NCI-H1930 (cell line): ENCODE results near the gene TSFM.
"Not testable (repeated sequence)": the region's sequence is repeated elsewhere in the genome, so short reads cannot be mapped to it uniquely, and the experiment has no call there.

Experiments used
- DNase-seq, 2 experiments: peaks; one replicate each; lab custom pipeline; 2025; lab: John Stamatoyannopoulos, UW

TSFM gene

GRCh38 chr12:57763881-57764661 lies 18.5 kb upstream of the TSFM start:
- no peak for DNase-seq

DNA sequence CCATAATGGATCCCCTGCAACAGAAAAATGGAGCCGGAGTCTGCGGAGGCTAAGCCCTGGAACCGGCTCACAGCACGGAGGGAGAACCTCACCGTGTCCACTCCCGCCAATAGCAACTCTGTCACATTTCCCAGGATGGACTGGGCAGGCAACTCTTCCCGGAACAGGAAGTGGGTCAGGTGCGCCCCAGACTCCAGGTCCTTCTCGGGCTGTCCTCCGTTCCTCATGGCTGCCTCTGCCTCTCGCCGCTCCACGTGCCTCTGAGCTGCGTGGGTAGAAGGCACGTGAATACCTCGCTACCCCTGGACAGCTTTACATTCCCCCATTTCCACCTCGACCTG lies 18.0 kb upstream of the TSFM start:
- no peak for DNase-seq

- DNase-seq = no peak
These were observed 17.4 kb upstream of the TSFM start for GRCh38 chr12:57765003-57765697.

DNA sequence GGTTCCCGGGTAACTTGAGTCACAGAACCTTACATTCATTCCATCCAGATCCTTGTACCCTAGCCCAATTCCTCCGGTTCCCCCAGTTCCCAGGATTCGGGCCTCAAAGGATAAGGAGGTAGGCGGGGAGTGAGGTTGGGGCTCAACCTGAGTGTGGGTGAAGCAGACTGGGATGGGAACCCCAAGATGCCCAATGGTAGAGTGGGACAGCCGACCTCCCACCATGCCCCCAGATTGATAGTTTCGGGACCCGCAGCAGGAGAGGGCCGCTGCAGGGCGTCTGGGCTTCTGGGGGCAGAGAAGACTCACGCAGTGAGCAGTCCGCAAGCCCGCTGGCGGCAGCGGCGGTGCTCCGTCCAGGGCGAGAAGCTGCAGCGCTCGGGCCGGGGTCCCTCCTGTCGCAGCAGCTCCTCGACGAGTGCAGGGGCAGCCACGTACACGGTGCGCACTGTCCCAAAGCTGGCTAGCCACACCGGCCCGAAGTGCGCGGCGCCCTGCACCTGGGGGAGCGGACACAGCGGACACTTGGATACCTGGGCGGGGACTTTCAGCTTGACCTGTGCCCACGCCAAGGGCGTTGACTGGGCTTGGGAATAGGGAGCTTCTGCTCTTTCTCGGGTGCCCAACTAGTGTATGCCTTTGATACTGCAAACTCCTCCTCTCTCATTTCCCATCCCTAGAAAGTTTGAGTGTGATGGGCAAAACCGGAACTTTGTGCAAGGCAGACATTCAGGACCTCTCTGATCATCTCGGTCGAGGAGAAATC lies 16.7 kb upstream of the TSFM start:
- DNase-seq = no peak

- DNase-seq = no peak
These were observed 15.9 kb upstream of the TSFM start, which contains the start of gene CYP27B1 for GRCh38 chr12:57766464-57767304. Gene CYP27B1, minus strand, starts transcription at chr12:57767078. Its CDS starts 37 bp downstream, at chr12:57767041.

GRCh38 chr12:57767305-57767698 lies 15.3 kb upstream of the TSFM start:
- DNase-seq = no peak

DNA sequence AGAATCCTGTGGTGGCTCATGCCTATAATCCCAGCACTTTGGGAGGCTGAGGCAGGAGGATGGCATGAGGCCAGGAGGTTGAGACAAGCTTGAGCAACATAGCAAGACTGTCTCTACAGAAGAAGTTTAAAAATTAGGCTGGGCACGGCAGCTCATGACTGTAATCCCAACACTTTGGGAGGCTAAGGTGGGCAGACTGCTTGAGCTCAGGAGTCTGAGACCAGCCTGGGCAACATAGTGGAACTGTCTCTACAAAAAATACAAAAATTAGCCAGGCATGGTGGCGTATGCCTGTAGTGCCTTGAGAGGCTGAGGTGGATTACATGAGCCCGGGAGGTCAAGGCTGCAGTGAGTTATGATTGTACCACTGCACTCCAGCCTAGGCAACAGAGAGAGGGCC lies 14.7 kb upstream of the TSFM start:
- no peak for DNase-seq

DNA sequence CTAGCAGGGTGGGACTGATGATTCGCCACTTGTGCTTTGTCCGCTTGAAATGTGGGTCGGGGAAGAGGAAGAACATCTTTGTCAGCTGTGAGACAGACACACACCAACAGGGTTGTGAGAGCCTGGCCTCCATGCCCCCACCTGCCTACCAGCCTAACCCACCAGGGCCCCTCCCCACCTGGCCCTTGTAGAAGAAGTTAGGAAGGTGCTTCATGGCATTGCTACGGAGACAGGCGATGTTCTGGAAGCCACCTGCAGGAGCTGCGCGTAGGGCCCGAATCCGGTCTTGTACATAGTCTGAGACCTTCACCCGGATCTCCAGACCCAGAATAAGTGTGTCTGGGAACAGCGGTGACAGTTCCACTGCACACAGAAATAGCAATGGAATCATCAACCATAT lies 13.0 kb upstream of the TSFM start:
- DNase-seq = no peak

- no peak for DNase-seq
These were observed 11.9 kb upstream of the TSFM start for GRCh38 chr12:57770734-57771133.

- peak; percentile 69 to 81 for DNase-seq
These were observed 11.2 kb upstream of the TSFM start for GRCh38 chr12:57771236-57771872.

- DNase-seq = peak; percentile 92 to 94
These were observed 10.6 kb upstream of the TSFM start, which contains the start of gene METTL1 for GRCh38 chr12:57771873-57772428. Gene METTL1, minus strand, starts transcription at chr12:57772105. Its CDS starts 22 bp downstream, at chr12:57772083.

DNA sequence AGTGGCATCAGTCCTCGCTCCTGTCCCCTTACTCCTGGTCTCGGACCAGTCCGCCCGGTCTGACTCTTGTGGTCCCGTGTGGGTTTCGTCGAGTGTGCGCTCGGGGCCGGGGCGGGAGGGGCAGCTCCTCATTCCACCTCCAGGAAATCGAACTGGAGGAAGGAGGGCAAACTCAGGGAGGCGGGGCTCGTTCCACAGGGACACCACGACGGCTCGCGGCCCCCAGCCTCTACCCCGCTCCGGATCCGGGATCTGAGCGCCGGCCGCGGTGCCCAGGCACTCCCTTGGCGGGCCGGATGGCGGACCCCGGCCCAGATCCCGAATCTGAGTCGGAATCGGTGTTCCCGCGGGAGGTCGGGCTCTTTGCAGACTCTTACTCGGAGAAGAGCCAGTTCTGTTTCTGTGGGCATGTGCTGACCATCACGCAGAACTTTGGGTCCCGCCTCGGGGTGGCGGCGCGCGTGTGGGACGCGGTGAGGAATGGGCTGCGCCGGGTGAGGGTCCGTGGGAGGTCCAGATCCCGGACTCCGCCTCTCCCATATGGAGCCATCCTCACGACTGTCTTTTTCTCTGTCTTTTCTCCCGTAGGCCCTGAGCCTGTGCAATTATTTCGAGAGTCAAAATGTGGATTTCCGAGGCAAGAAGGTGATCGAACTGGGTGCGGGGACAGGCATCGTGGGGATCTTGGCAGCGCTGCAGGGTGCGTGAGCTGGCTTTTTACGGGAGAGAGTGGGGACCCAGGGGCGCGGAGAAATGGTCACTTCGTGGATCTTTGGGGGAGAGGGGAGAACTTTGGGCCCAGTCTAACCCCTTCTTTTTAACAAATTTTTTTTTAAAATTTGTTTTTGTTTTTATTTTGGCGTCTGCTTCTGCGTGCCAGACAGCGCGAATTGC lies 9.9 kb upstream of the TSFM start, which contains the start of gene EEF1AKMT3:
Gene EEF1AKMT3, plus strand, starts transcription at position 186 of the 894 bp plus-strand sequence. Its CDS starts 111 bp downstream, at position 297.
- DNase-seq = peak; percentile 46

DNA sequence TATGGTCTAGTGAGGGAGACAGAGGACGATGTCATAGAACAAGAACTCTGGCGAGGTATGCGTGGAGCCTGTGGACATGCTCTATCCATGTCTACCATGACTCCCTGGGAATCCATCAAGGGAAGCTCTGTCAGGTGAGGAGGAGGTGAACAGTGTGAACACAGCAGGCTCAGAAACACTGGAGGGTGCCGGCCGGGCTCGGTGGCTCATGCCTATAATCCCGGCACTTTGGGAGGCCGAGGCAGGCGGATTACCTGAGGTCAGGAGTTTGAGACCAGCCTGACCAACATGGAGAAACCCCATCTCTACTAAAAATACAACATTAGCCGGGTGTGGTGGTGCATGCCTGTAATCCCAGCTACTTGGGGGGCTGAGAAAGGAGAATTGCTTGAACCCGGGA lies 8.0 kb upstream of the TSFM start:
- not testable (repeated sequence) for DNase-seq

DNA sequence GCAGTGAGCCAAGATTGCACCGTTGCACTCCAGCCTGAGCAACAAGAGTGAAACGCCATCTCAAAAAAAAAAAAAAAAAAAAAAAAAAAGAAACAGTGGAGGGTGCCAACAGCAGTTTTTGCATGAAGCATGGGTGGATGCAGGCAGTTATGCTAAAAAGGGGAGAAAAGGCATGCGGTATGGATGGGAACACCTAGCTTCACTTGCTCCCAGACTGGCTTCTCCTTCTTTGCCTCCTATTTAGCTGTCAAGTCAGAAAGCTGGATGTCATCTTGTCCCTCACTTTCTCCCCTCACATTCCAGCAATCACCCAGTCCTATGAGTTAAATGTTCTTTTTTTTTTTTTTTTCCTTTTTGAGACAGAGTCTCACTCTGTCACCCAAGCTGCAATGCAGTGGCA lies 7.5 kb upstream of the TSFM start:
- no peak for DNase-seq

DNA sequence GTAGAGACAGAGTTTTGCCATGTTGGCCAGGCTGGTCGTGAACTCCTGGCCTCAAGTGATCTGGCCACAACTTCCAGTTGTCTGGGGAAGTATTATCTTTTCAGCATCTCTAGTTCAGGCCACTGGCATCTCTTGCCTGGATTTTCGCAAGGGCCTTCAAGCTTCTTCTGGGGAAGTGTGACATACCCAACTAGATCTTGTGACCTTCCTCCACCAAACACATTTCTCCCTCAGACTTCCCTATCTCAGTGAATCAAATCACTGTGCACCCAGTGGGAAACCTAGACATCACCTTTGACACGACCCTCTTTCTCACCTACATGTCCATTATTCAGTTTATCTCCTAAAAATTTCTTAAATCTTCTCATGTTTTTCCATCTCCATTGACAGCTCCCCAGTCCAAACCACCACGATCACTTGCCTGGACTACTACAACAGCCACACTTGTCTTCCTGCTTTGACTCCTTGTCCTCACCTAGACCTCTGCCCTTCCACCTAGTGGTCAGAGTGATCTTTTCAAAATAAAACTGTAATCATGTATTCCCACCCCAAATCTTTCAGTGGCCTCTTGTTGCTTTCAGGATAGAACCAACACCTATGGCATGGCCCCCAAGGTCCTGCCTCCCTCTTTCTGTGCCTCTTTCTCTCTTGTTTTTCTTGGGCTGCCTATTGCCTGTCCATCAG lies 6.9 kb upstream of the TSFM start:
- DNase-seq = no peak

DNA sequence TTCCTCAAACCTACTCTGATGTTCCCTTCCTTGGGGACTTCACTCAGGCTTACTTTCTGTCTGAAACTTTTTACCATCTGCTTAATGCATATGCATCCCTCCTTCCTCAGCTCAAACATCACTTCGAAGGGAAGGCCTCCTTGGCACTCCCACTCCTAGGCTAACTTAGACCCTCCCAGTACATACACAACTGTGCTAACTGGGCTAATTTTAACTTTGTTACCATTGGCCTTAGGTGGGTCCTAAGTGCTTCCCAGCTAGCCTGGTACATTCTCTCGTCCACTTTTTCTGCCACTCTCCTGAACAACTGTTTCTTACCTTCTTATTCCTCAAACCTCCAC lies 6.4 kb upstream of the TSFM start:
- DNase-seq = no peak

DNA sequence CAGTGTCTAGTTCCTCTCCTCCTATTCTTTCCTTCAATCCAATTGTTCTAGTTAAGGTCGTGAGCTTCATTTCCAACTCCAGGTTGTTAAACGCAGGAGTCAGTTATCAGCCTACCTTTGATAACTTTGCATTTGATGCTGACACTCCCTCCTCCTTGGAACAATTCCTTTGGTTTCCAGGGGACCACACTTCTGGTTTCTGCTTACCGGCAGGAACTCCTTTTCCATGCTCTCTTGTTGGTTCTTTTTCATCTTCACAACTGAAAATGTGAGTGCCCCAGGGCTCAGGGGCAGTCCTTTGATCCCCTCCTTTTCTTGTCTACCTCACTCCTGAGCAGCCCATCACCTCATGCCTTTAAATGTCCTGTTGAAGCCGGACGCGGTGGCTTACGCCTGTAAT lies 5.2 kb upstream of the TSFM start:
- no peak for DNase-seq

DNA sequence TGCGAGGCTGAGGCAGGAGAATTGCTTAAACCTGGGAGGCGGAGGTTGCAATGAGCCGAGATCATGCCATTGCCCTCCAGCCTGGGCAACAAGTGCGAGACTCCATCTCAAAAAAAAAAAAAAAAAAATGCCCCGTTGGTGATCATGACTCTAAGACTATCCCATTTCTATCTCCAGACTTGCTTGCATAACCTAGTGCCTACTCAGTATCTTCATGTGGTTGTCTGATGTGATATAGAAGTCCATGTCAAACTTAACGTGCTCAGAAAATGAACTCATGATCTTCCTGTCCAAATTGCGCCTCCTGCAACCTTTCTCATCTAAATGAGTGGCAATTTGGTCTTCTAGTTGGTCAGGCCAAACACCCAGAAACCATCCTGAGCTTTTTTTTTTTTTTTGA lies 4.7 kb upstream of the TSFM start:
- DNase-seq = no peak

GRCh38 chr12:57779736-57780135 lies 2.9 kb upstream of the TSFM start:
- no peak for DNase-seq
